Astrocyte of the cerebellum (primary cell): ENCODE measurements around the gene P2RX2.

ENCODE experiments used
- DNase-seq: peaks from one replicate; pipeline ENCODE4 v3.0.0-alpha.2; 2011; ENCODE audit warnings: low read depth
- H3K4me3 ChIP-seq: 2 replicates; pipeline ENCODE4 v1.5.1; 2011; ENCODE audit warnings: mild to moderate bottlenecking, low read depth, low read length, moderate library complexity
- in situ Hi-C: cut with HindIII; loops from 2 replicates; pipeline ENCODE4 v1.10.0; 2017; ENCODE audit warnings: low sequenced_read_pairs
- TF ChIP-seq, protein P1 (sequence below): IDR thresholded peaks from 2 replicates; pipeline ENCODE4 v1.5.1; 2012; ENCODE audit warnings: low read length, low read depth, moderate library complexity, mild to moderate bottlenecking; ENCODE audit errors: missing control alignments

Gene P2RX2

DNA sequence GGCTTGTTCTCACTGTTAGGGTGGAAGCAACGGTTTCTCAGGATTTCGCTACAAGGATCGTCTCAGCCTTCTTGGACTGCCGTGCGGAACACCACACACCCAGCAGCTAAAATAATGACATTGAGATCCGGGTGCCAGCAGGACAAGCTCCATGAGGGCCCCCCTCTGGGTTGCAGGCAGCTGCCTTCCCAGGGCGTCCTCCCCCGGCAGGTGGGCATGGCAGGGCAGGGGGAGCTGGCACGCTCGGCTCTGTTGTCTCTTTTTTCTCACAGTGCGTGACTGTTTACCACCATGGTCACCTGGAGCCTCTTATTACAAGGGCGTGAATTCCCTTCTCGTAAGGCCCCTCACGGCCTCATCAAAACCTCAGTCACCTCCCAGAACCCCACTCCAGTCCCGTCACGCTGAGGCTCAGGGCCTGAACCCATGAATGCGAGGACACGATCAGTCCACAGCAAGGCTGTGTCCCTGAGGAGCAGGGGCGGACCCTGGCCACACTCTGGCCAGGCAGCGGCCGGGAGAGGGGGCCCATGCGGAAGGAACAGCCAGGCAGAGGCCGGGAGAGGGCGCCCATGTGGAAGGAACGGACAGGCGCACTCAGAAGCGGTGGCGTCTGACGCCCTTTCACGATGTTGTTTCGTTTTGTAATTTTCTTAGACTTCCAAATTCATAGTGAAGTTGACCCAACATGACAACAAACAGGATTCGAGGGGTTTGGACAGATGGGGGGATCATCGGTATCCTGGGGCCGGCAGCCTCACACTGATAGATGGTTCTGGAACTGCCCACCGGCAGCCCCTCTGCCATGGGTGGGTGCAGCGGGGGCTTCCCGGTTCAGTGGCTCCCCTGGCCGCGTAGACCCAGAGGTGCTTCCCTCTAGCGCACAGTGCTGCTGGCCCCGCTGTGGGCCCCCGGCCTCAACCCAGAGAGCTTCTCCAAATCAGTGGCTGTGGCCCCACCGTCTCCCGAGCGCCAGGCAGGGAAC lies 18.2 kb upstream of the P2RX2 start:
- TF ChIP-seq, protein P1, sequence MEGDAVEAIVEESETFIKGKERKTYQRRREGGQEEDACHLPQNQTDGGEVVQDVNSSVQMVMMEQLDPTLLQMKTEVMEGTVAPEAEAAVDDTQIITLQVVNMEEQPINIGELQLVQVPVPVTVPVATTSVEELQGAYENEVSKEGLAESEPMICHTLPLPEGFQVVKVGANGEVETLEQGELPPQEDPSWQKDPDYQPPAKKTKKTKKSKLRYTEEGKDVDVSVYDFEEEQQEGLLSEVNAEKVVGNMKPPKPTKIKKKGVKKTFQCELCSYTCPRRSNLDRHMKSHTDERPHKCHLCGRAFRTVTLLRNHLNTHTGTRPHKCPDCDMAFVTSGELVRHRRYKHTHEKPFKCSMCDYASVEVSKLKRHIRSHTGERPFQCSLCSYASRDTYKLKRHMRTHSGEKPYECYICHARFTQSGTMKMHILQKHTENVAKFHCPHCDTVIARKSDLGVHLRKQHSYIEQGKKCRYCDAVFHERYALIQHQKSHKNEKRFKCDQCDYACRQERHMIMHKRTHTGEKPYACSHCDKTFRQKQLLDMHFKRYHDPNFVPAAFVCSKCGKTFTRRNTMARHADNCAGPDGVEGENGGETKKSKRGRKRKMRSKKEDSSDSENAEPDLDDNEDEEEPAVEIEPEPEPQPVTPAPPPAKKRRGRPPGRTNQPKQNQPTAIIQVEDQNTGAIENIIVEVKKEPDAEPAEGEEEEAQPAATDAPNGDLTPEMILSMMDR, result peak; percentile 79
- H3K4me3 ChIP-seq, result peak overlapping the region; percentile 30
- no peak for DNase-seq
- in situ Hi-C loops, result no loop called here

DNA sequence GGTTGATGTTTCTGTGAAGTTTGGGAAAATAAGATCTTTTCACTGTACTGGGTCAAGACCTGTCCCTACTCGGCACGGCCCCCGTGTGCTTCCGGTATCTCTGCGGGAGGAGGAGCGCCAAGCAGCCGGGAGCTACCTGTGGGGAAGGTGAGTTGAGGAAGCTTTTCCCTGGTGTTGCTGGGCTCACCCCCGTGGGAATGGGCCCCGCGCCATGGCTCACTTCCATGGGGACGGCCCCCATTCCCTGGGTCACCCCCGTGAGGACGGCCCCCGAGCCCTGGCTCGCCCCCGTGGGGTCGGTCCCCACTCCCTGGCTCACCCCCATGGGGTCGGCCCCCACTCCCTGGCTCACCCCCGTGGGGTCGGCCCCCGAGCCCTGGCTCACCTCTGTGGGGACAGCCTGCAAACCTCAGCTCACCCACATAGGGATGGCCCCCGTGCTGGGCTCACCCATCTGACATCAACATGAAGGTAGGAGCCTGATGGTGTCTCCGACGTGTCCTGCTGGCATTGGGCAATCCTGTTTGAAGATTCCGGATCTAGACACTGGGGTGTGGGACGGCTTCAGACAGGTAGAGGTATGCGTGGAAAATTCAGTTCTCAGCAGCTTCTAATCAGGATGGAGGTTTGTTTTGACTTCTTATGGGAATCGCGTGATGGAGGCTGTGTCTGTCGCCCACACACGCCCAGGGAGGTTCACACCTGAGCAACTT lies 17.2 kb upstream of the P2RX2 start:
- in situ Hi-C loops, result no loop called here
- H3K4me3 ChIP-seq, result no peak overlapping the region

DNA sequence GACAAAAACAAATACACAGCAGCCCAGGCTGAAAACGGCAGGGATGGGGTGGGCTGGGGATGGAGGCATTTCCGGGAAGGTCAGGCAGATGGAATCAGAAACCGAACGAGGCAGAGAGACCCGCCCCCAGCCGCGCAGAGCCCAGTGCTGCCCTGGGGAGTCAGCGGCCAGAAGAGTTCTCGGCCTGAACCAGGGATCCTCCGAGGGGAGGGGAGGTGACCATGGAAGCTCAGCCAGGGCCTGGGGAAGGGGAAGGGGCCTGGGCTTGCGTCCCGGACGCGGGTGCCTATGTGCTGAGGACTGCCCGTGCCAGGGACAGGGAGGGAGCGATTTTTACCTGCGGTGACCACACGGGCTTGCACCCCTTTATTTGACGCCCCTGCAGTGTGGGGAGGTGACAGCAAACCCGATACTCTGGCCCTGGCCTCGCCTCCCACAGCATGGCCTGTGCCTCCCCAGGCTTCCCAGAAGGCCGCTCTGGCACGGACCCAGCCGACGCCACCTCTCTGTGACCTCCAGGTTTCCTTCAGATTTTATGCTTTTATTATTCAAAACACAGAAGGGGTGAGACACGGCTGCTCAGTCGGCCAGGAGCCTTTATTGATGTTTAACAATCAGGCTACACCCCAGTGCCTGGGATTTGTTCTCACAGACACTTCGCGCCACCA lies 15.9 kb upstream of the P2RX2 start:
- H3K4me3 ChIP-seq, result no peak overlapping the region
- DNase-seq, result no peak
- in situ Hi-C loops, result no loop called here
- TF ChIP-seq, protein P1, result no peak

More for the DNA sequence above, 17.2 kb upstream of the P2RX2 start:
- TF ChIP-seq, protein P1, result no peak
- DNase-seq, result no peak

DNA sequence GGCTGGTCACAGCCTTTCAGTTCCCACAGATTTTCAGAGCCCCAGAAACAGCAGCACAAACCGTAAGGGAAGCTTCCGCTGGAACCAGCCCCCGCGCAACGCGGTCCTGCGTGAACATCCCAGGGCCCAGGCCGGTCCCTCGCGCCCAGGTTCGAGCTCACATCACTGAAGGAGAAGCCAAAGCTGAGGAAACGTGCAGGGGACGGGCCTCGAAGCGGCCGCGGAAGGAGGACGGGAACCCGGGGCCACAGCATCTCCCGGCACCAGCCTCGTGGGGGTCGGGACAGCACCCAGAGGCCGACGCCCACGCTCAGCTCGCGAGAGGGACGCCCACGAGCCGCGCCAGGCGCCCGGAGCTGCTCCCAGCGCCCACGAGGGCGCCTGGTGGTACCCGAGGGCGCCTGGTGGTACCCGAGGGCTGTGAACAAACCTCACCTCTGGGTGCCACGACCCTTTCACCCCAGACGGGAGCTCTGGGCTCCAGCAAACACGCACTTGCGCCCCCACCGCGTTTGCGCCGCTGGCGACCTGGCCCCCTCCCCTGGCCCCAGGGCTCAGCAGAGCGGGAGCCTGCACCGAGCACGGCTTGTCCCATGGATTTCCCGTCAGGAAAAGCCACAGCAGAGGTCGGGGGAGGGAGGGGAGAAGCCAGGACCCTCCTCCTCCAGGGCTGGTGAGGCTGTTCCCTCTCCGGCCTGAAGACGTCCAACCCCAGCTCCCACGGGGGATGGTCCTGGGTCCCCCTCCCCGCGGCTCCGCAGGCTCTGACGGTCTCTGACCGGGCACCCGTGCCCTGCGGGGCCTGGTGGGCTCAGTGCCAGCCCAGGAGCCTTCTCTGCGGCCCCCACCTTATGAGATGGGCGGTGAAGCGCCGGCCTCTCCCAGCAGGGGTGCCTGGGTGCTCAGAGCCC lies 15.1 kb upstream of the P2RX2 start:
- DNase-seq, result no peak
- in situ Hi-C loops, result no loop called here
- no peak overlapping the region for H3K4me3 ChIP-seq
- TF ChIP-seq, protein P1, result no peak

DNA sequence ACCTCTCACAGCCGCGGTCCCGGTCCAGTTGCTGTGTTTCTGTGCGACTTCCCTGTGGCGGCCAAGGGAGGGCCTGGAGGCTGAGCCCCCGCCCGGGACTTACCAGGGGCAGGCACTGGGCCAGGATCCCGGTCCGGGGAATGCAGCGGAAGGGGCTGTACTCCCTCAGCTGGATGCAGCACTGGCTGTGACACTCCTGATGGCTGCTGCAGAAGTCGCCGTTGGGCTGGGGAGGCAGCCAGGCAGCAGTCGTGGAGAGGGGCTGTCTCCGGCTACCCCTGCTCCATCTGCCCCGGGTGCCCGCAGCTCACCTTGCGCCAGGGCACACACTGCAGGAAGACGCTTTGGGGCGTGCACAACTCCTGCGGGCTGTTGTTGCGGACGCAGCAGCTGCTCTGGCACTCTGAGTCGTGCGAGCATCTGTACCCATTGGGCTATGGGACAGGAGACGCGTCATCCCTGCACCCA lies 14.4 kb upstream of the P2RX2 start:
- no peak overlapping the region for H3K4me3 ChIP-seq
- TF ChIP-seq, protein P1, result no peak
- in situ Hi-C loops, result no loop called here
- DNase-seq, result no peak
